CD4-positive, alpha-beta T cell (primary cell): ENCODE results near the gene AKNA. TPM values are rescaled to one million over a fixed set of nuclear protein-coding genes. Genes with fewer than 3 reads are reported as not detected.
"Not testable (repeated sequence)": the region's sequence is repeated elsewhere in the genome, so short reads cannot be mapped to it uniquely, and the experiment has no call there.

Source experiments
- ATAC-seq: fragments of 200-7000 bp; cut with Tn5 transposase; one replicate; pipeline ENCODE4 v1.10.0; 2022; ENCODE audit warnings: mild to moderate bottlenecking; ENCODE audit not compliant: poor library complexity
- CTCF ChIA-PET: fragments of 350-600 bp; sonication (Branson Sonifier 250); formaldehyde crosslinking; loops from one replicate; lab custom pipeline; 2021; ENCODE audit warnings: antibody characterized with exemption, inconsistent platforms; lab: Charles Lee
- POLR2A ChIA-PET: fragments of 350-600 bp; sonication (Branson Sonifier 250); formaldehyde crosslinking; loops from one replicate; lab custom pipeline; 2021; ENCODE audit warnings: antibody characterized with exemption, inconsistent platforms; lab: Charles Lee
- DNase-seq, 14 experiments: peaks; one replicate each; pipeline ENCODE4 v3.0.0-alpha.2; 2013 to 2020; ENCODE audit warnings: mixed read lengths in 2 of 14
- H3K27ac ChIP-seq, 2 donors: one replicate each; pipeline versions ENCODE4 v1.5.1 to v1.7.0; 2013; ENCODE audit warnings: low read length in 2 of 2, low read depth in 1 of 2, mild to moderate bottlenecking in 1 of 2
- H3K27me3 ChIP-seq, 2 experiments: 1 replicate in 1 of 2; 2 replicates in 1 of 2; pipeline versions ENCODE4 v1.6.1 to v1.7.0; 2013; ENCODE audit warnings: low read length in 2 of 2, control low read depth in 1 of 2, mild to moderate bottlenecking in 1 of 2, moderate library complexity in 1 of 2; ENCODE audit not compliant: insufficient read depth in 2 of 2, control insufficient read depth in 1 of 2
- H3K36me3 ChIP-seq: one replicate; pipeline ENCODE4 v1.6.1; 2013; ENCODE audit warnings: low read length, control low read depth; ENCODE audit not compliant: insufficient read depth
- H3K4me1 ChIP-seq: one replicate; pipeline ENCODE4 v1.6.1; 2013; ENCODE audit warnings: low read length, control low read depth; ENCODE audit not compliant: insufficient read depth
- H3K4me3 ChIP-seq: one replicate; pipeline ENCODE4 v1.5.1; 2013; ENCODE audit warnings: mild to moderate bottlenecking, low read length, moderate library complexity
- H3K9me3 ChIP-seq, 2 experiments: 1 replicate in 1 of 2; 2 replicates in 1 of 2; pipeline versions ENCODE4 v1.6.1 to v1.7.0; 2013; ENCODE audit warnings: low read length in 2 of 2, mild to moderate bottlenecking in 2 of 2, control low read depth in 1 of 2, moderate library complexity in 1 of 2; ENCODE audit not compliant: control insufficient read depth in 1 of 2, insufficient read depth in 1 of 2
- H3K27ac Mint-ChIP-seq: one replicate; pipeline ENCODE4 v1.8.0; 2020; ENCODE audit warnings: mixed read lengths
- H3K27me3 Mint-ChIP-seq: one replicate; pipeline ENCODE4 v1.8.0; 2021; ENCODE audit warnings: mixed read lengths
- H3K36me3 Mint-ChIP-seq: one replicate; pipeline ENCODE4 v1.8.0; 2021; ENCODE audit warnings: low read depth, mixed read lengths
- H3K4me1 Mint-ChIP-seq: one replicate; pipeline ENCODE4 v1.8.0; 2021; ENCODE audit warnings: low read depth, mixed read lengths
- H3K4me3 Mint-ChIP-seq: one replicate; pipeline ENCODE4 v1.8.0; 2020; ENCODE audit warnings: mild to moderate bottlenecking, mixed read lengths
- H3K9me3 Mint-ChIP-seq: one replicate; pipeline ENCODE4 v1.8.0; 2020; ENCODE audit warnings: mixed read lengths
- CTCF ChIP-seq: fragments of 200-600 bp; IDR thresholded peaks from one replicate; pipeline ENCODE4 v1.8.0; 2022; ENCODE audit warnings: antibody characterized with exemption, mild to moderate bottlenecking
- intact Hi-C, 2 experiments: fragments of 100-400 bp; cut with DNase I in 1 of 2; cut with micrococcal nuclease in 1 of 2; formaldehyde crosslinking; loops; one replicate each; pipeline versions ENCODE4 v1.15.1 to v1.9.0; 2023 to 2025; cut with DNase I, micrococcal nuclease
- total RNA-seq, 174 experiments: library from RNA in 2 of 174; stranded (reverse) in 2 of 174; gene quantifications; one replicate each; pipeline ENCODE4 v1.2.3 and lab custom pipeline; 2021 to 2026

Gene AKNA
- total RNA-seq, 2 experiments from 2014 or later: 247 to 258 TPM

- intact Hi-C loops: no loop called here
- Mint-ChIP-seq H3K9me3 (no peaks in the 10 kb centered on the region), H3K27ac (no peak overlapping the region), H3K27me3 (no peaks in the 10 kb centered on the region), H3K4me1 (peaks cover 19% of the 10 kb centered on the region), H3K36me3 (no peaks in the 10 kb centered on the region), H3K4me3 (no peak overlapping the region)
- Histone ChIP-seq H3K36me3 (no peaks in the 10 kb centered on the region), H3K9me3 (no peaks in the 10 kb centered on the region), H3K27me3 (no peaks in the 10 kb centered on the region), H3K4me3 (no peak overlapping the region), H3K27ac (no peak overlapping the region), H3K4me1 (peaks cover 9% of the 10 kb centered on the region)
- ChIA-PET CTCF (no interaction called here), POLR2A (no interaction called here)
- DNase-seq: no peak
- TF ChIP-seq CTCF: no peak
- ATAC-seq: no peak
These were observed 60.0 kb downstream of the AKNA start for GRCh38 chr9:114327749-114328148.

DNA sequence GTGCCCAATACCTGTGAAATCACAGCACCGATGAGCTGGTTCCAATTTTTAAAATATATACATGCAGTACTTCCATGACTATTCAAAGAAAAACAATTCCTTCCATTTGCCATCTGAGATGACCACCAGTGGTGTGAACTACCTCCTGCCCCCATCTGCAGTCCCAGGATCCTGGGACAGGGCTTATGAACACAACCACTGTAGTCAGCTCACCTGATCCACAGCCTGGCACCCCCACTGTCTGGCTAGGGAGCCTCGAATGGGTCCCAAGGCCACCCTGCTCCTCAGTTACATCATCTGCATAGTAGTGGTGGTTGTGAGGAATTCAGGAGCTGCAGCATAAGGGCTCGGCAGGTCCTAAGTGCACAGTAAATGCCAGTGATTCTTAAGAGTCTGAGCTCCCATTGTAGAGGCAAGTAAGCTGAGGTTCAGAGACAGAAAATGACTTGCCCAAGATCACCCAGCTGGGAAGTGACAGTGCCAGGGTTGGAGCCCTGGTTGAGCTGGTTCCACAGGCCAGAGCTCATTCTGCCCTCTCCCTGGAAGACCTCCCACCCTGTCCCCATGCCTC is 62.0 kb downstream of the AKNA start:
- intact Hi-C loops, H3K9me3 ChIP-seq, H3K4me1 ChIP-seq, H3K27me3 Mint-ChIP-seq, H3K9me3 Mint-ChIP-seq, H3K27ac Mint-ChIP-seq, ATAC-seq, H3K4me3 Mint-ChIP-seq, CTCF ChIA-PET, H3K27ac ChIP-seq, H3K36me3 ChIP-seq, H3K36me3 Mint-ChIP-seq, DNase-seq, H3K27me3 ChIP-seq, H3K4me3 ChIP-seq, POLR2A ChIA-PET, H3K4me1 Mint-ChIP-seq: not testable (repeated sequence)

DNA sequence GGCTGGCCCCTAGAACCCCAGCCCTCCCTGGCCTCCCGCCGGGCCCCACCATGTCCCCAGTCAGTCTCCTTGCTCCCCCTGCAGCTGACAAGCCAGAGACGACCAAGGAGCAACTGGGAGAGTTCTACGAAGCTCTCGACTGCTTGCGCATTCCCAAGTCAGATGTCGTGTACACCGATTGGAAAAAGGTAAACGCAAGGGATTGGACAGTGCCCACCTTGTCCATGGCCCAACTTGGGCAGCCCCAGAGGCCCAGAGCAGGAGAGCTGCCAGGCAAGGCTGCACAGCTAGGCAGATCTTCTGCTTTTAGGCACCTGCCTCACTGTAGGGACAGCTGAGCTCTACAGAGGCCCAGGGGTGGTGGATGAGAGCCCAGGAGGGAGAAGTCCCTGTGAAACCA is 62.8 kb downstream of the AKNA start:
- POLR2A ChIA-PET, H3K27me3 ChIP-seq, H3K9me3 Mint-ChIP-seq, H3K27ac ChIP-seq, H3K4me3 ChIP-seq, H3K9me3 ChIP-seq, DNase-seq, ATAC-seq, H3K36me3 Mint-ChIP-seq, H3K4me3 Mint-ChIP-seq, intact Hi-C loops, H3K27me3 Mint-ChIP-seq, H3K4me1 Mint-ChIP-seq, CTCF ChIA-PET, H3K27ac Mint-ChIP-seq, H3K4me1 ChIP-seq, H3K36me3 ChIP-seq: not testable (repeated sequence)

DNA sequence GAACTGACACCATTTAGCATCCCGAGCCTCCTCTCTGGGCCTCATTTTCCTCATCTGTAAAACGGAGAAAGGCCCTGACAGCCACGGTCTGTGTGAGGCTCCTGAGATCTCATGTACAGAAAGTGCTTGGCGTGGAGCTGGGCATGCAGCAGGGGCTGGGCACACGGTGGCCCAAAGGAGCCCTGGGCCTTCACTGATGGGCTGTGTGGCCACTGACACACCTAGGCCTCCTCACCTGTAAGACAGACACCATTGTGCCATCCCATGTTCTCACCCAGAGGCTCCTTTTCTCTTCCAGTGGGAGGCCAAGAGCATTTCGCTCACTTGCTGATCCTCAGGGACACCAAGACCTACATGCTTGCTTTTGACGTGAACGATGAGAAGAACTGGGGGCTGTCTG is 63.3 kb downstream of the AKNA start:
- no peak overlapping the region for H3K27ac ChIP-seq
- ATAC-seq: no peak
- H3K36me3 Mint-ChIP-seq: no peaks in the 10 kb centered on the region
- no peak for DNase-seq
- no peaks in the 10 kb centered on the region for H3K4me1 Mint-ChIP-seq
- POLR2A ChIA-PET: no interaction called here
- no peaks in the 10 kb centered on the region for H3K27me3 ChIP-seq
- no peaks in the 10 kb centered on the region for H3K9me3 Mint-ChIP-seq
- CTCF ChIA-PET: no interaction called here
- no peak overlapping the region for H3K4me3 ChIP-seq
- no peaks in the 10 kb centered on the region for H3K9me3 ChIP-seq
- H3K27ac Mint-ChIP-seq: no peak overlapping the region
- H3K4me1 ChIP-seq: no peaks in the 10 kb centered on the region
- H3K4me3 Mint-ChIP-seq: no peak overlapping the region
- H3K36me3 ChIP-seq: no peaks in the 10 kb centered on the region
- H3K27me3 Mint-ChIP-seq: peaks cover 2% of the 10 kb centered on the region
- intact Hi-C loops: no loop called here
- no peak for TF ChIP-seq CTCF

- H3K36me3 Mint-ChIP-seq, H3K9me3 ChIP-seq, POLR2A ChIA-PET, H3K27ac Mint-ChIP-seq, H3K4me3 Mint-ChIP-seq, intact Hi-C loops, ATAC-seq, H3K4me1 ChIP-seq, H3K27me3 Mint-ChIP-seq, CTCF ChIA-PET, H3K4me3 ChIP-seq, H3K4me1 Mint-ChIP-seq, DNase-seq, H3K27me3 ChIP-seq, H3K9me3 Mint-ChIP-seq, H3K36me3 ChIP-seq, H3K27ac ChIP-seq: not testable (repeated sequence)
These were observed 63.9 kb downstream of the AKNA start for GRCh38 chr9:114323849-114324248.

- H3K4me1 Mint-ChIP-seq, H3K4me3 Mint-ChIP-seq, H3K27me3 ChIP-seq, H3K27ac Mint-ChIP-seq, H3K4me1 ChIP-seq, H3K27me3 Mint-ChIP-seq, H3K9me3 ChIP-seq, DNase-seq, H3K4me3 ChIP-seq, H3K27ac ChIP-seq, H3K36me3 Mint-ChIP-seq, POLR2A ChIA-PET, ATAC-seq, intact Hi-C loops, H3K36me3 ChIP-seq, CTCF ChIA-PET, H3K9me3 Mint-ChIP-seq: not testable (repeated sequence)
These were observed 64.8 kb downstream of the AKNA start, which contains the start of gene ORM1 for GRCh38 chr9:114322831-114323531. ORM1 (plus strand) TSS chr9:114323098; CDS start chr9:114323134, 36 bp downstream.
